HepG2 (cell line): ENCODE measurements around the gene PARD3. TPM values are rescaled to one million over a fixed set of nuclear protein-coding genes. Genes with fewer than 3 reads are reported as not detected.
A peak's percentile ranks its signal among the peaks of the same experiment; 100 is the strongest.

ENCODE experiments used
- ATAC-seq: fragments of 200-7000 bp; cut with Tn5 transposase; 3 replicates; pipeline ENCODE4 v1.9.1; 2020; ENCODE audit warnings: mild to moderate bottlenecking, moderate library complexity
- BruUV-seq: library from RNA; stranded (reverse); fragments of 400-500 nt; replicated peaks from 2 replicates; lab custom pipeline; 2021; lab: Mats Ljungman, UMichigan
- CTCF ChIA-PET: fragments of 300-600 bp; formaldehyde crosslinking; extraction: SDS; loops from one replicate; lab custom pipeline; 2021; ENCODE audit warnings: low total read pairs, inconsistent platforms, low intra/inter-chr PET ratio; lab: Yijun Ruan, JAX
- POLR2A ChIA-PET: fragments of 350-600 bp; sonication (Branson Sonifier 250); formaldehyde crosslinking; loops from one replicate; lab custom pipeline; 2020; ENCODE audit warnings: antibody characterized with exemption, inconsistent platforms; lab: Yijun Ruan, JAX
- DNase-seq: peaks from one replicate; pipeline ENCODE4 v3.0.0-alpha.2; 2015; ENCODE audit warnings: low spot score
- FAIRE-seq: peaks from 3 replicates; lab custom pipeline; 2011; peaks lifted over from hg19 to GRCh38; lab: Jason Lieb, UNC
- H2AFZ ChIP-seq: one replicate; pipeline ENCODE4 v1.6.1; 2011; ENCODE audit warnings: low read length, inconsistent platforms
- H3K27ac ChIP-seq: fragments of 300-600 bp; 3 replicates; pipeline ENCODE4 v1.8.0; 2011; ENCODE audit warnings: mixed run types, mild to moderate bottlenecking, mixed read lengths, low read length, inconsistent platforms; ENCODE audit not compliant: insufficient read depth; ENCODE audit errors: extremely low read length
- H3K27me3 ChIP-seq, 2 experiments: fragments of 200-600 bp in 1 of 2; 2 replicates in 1 of 2; 3 replicates in 1 of 2; pipeline versions ENCODE4 v1.6.0 to v1.8.0; 2011; ENCODE audit warnings: low read length in 2 of 2, mild to moderate bottlenecking in 2 of 2, moderate library complexity in 2 of 2, inconsistent platforms in 1 of 2; ENCODE audit not compliant: insufficient read depth in 2 of 2, control insufficient read depth in 1 of 2
- H3K36me3 ChIP-seq, 2 experiments: fragments of 200-600 bp in 1 of 2; replicated peaks in 1 of 2; 2 replicates in 1 of 2; 3 replicates in 1 of 2; pipeline versions ENCODE4 v1.5.1 to v1.8.0; 2011; ENCODE audit warnings: low read length in 2 of 2, inconsistent platforms in 1 of 2; ENCODE audit not compliant: insufficient read depth in 2 of 2, control insufficient read depth in 1 of 2
- H3K4me1 ChIP-seq: 2 replicates; pipeline ENCODE4 v1.5.1; 2012; ENCODE audit warnings: low read length, inconsistent platforms; ENCODE audit not compliant: insufficient read depth
- H3K4me2 ChIP-seq: 2 replicates; pipeline ENCODE4 v1.6.0; 2011; ENCODE audit warnings: low read depth, low read length, inconsistent platforms
- H3K4me3 ChIP-seq, 3 experiments: fragments of 200-600 bp in 1 of 3; sonication (generic), shearing (Covaris generic) in 1 of 3; replicated peaks in 1 of 3; 2 replicates each; pipeline ENCODE4 v1.5.1; 2011 to 2016; ENCODE audit warnings: low read length in 3 of 3, inconsistent platforms in 2 of 3, low read depth in 2 of 3, mild to moderate bottlenecking in 2 of 3, control low read depth in 1 of 3, mixed read lengths in 1 of 3; ENCODE audit not compliant: insufficient read depth in 1 of 3
- H3K79me2 ChIP-seq: one replicate; pipeline ENCODE4 v1.6.1; 2011; ENCODE audit warnings: low read length, inconsistent platforms; ENCODE audit not compliant: insufficient read depth
- H3K9ac ChIP-seq: 2 replicates; pipeline ENCODE4 v1.6.0; 2011; ENCODE audit warnings: mild to moderate bottlenecking, low read depth, low read length, inconsistent platforms; ENCODE audit not compliant: insufficient read depth
- H3K9me3 ChIP-seq: 2 replicates; pipeline ENCODE4 v1.5.1; 2012; ENCODE audit warnings: mild to moderate bottlenecking, low read length
- H4K20me1 ChIP-seq: 2 replicates; pipeline ENCODE4 v1.6.0; 2011; ENCODE audit warnings: inconsistent platforms, mild to moderate bottlenecking, low read length, moderate library complexity; ENCODE audit not compliant: insufficient read depth
- ELF3 ChIP-seq: IDR thresholded peaks from 2 replicates; pipeline ENCODE4 v1.6.1; 2016; ENCODE audit warnings: missing genetic modification reagents, missing compliant biosample characterization
- SMARCE1 ChIP-seq: fragments of 450-650 bp; IDR thresholded peaks from 2 replicates; pipeline ENCODE4 v1.6.1; 2017; ENCODE audit warnings: borderline replicate concordance
- ZNF687 ChIP-seq: sonication (generic); formaldehyde crosslinking; IDR thresholded peaks from 2 replicates; pipeline ENCODE4 v1.5.1; 2020; ENCODE audit warnings: mild to moderate bottlenecking, missing genetic modification reagents, moderate library complexity
- ZNF776 ChIP-seq: sonication (generic); formaldehyde crosslinking; IDR thresholded peaks from 2 replicates; pipeline ENCODE4 v1.4.0; 2020; ENCODE audit warnings: mild to moderate bottlenecking, missing genetic modification reagents
- WGBS: methylation state at CpG from one replicate; pipeline ENCODE4 v1.1.6; 2017; ENCODE audit warnings: low lambda C conversion rate; 5-methylcytosine and 5-hydroxymethylcytosine counted together
- in situ Hi-C: cut with HindIII; loops from 2 replicates; pipeline ENCODE4 v1.10.0; 2017; ENCODE audit warnings: low pct_unique_long_range_greater_than_20kb; ENCODE audit not compliant: extremely low pct_ligation_motif_present
- intact Hi-C: fragments of 100-400 bp; cut with micrococcal nuclease; formaldehyde crosslinking; loops from one replicate; pipeline ENCODE4 v1.10.0; 2022; ENCODE audit not compliant: unreplicated experiment
- polyA plus RNA-seq, 8 experiments: library from polyadenylated mRNA; depleted of rRNA in 3 of 8; stranded (reverse) in 7 of 8; unstranded in 1 of 8; fragments of >200 nt; fragmentation: Illumina TruSeq in 4 of 8; extraction: Trizol in 4 of 8; gene quantifications; 2 replicates each; pipeline versions ENCODE4 v1.2.1 to v1.2.3, GENCODE V29; 2011 to 2016; ENCODE audit warnings: low read depth in 4 of 8, missing spikeins in 1 of 8, mixed read lengths in 1 of 8; ENCODE audit not compliant: insufficient read depth in 1 of 8
- total RNA-seq, 5 experiments: library from RNA; depleted of rRNA; stranded (reverse); fragments of >200 nt; fragmentation: Illumina TruSeq; extraction: Trizol; gene quantifications; 2 replicates each; pipeline ENCODE4 v1.2.3, GENCODE V29; 2016; ENCODE audit warnings: low read depth in 1 of 5
- TF ChIP-seq, protein P1 (sequence below): sonication (generic); formaldehyde crosslinking; IDR thresholded peaks from 2 replicates; pipeline ENCODE4 v1.5.0; 2020; ENCODE audit warnings: missing genetic modification reagents
- TF ChIP-seq, protein P2 (sequence below): sonication (generic); formaldehyde crosslinking; IDR thresholded peaks from 2 replicates; pipeline ENCODE4 v1.9.0; 2022; ENCODE audit warnings: missing genetic modification reagents, mild to moderate bottlenecking, borderline replicate concordance

Gene PARD3
- total and polyA plus RNA-seq, 2 of the 13 experiments (the other 11 are each of a cell fraction or from before 2014, with no cell fraction given) = 40.9 to 60.0 TPM

GRCh38 chr10:34121125-34121753 is 693.9 kb downstream of the PARD3 start (continued):
- peak; percentile 95 for TF ChIP-seq SMARCE1

DNA sequence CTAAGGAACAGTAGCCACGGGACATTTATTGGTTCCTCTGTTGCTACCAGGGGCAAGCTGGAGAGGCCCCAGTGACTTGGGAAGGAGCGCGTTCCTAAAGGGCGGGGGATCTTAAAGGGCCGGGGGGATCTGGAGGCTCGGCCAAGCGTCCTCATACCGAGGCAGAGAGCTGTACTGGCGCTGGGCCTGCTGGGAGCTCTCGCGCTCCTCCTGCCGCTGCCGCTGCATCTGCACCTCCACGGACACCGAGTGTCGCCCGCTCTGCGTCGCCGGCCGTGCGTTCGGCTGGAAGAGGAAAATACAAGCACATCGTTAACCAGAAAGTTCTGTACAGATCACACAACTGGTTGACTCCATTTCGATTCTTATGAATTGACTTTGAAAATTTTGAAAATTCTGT is 695.6 kb downstream of the PARD3 start:
- CTCF ChIA-PET = no interaction called here
- Histone ChIP-seq H3K27me3 (no peaks in the 10 kb centered on the region), H3K27ac (no peak overlapping the region), H3K4me1 (peaks cover 68% of the 10 kb centered on the region), H3K4me3 (no peak overlapping the region), H3K36me3 (no peaks in the 10 kb centered on the region; a peak in 1 of 5 replicates), H3K4me2 (no peak overlapping the region), H3K9me3 (no peaks in the 10 kb centered on the region), H3K79me2 (no peaks in the 10 kb centered on the region), H2AFZ (no peak overlapping the region), H4K20me1 (no peaks in the 10 kb centered on the region), H3K9ac (no peak overlapping the region)
- intact Hi-C loops = no loop called here
- no peak for FAIRE-seq
- DNase-seq = no peak
- TF ChIP-seq, protein P1, sequence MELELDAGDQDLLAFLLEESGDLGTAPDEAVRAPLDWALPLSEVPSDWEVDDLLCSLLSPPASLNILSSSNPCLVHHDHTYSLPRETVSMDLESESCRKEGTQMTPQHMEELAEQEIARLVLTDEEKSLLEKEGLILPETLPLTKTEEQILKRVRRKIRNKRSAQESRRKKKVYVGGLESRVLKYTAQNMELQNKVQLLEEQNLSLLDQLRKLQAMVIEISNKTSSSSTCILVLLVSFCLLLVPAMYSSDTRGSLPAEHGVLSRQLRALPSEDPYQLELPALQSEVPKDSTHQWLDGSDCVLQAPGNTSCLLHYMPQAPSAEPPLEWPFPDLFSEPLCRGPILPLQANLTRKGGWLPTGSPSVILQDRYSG (CRISPR knock-in tag) = no peak
- TF ChIP-seq ZNF776 (CRISPR knock-in tag) (no peak), ZNF687 (CRISPR knock-in tag) (0 out of 2 replicates have a peak, but pooled peaks have one; percentile 12), ELF3 (no peak)
- TF ChIP-seq, protein P2, sequence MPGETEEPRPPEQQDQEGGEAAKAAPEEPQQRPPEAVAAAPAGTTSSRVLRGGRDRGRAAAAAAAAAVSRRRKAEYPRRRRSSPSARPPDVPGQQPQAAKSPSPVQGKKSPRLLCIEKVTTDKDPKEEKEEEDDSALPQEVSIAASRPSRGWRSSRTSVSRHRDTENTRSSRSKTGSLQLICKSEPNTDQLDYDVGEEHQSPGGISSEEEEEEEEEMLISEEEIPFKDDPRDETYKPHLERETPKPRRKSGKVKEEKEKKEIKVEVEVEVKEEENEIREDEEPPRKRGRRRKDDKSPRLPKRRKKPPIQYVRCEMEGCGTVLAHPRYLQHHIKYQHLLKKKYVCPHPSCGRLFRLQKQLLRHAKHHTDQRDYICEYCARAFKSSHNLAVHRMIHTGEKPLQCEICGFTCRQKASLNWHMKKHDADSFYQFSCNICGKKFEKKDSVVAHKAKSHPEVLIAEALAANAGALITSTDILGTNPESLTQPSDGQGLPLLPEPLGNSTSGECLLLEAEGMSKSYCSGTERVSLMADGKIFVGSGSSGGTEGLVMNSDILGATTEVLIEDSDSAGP (CRISPR knock-in tag) = 0 out of 2 replicates have a peak, but pooled peaks have one; percentile 21
- POLR2A ChIA-PET = no interaction called here
- 99% methylated on average over 25 of the region's 25 CpGs for WGBS
- ATAC-seq = no peak
- BruUV-seq = no TSS peak
- in situ Hi-C loops = no loop called here
